ENCODE measurements around the gene DNAH2.

The DNAH2 gene

GRCh38 chr17:7701681-7702080, 15.9 kb upstream of the DNAH2 start:
- H3K4me1 ChIP-seq (ENCODE audit: low read depth, poor library complexity, severe bottlenecking) = no peaks in the 10 kb centered on the region
- H3K36me3 ChIP-seq (ENCODE audit: insufficient read depth) = no peaks in the 10 kb centered on the region
- H3K4me3 ChIP-seq (IDR thresholded peaks at IDR 0.05; ENCODE audit: insufficient read depth, low read depth, low read length) = no peak overlapping the region
- no peaks in the 10 kb centered on the region for H4K20me1 ChIP-seq (ENCODE audit: insufficient read depth)
- no peak overlapping the region for H3K4me2 ChIP-seq
- H3K79me2 ChIP-seq (ENCODE audit: insufficient read depth, low read depth) = no peaks in the 10 kb centered on the region
- no peak for TF ChIP-seq CTCF (conservative IDR thresholded peaks at IDR 0.05; ENCODE audit: low read depth, low read length)
- H3K27ac ChIP-seq = no peak overlapping the region
- H3K27me3 ChIP-seq (ENCODE audit: insufficient read depth, low read depth) = no peaks in the 10 kb centered on the region
- no peak overlapping the region for H2AFZ ChIP-seq (ENCODE audit: low read depth)
- no peak overlapping the region for H3K9ac ChIP-seq

- Histone ChIP-seq H3K79me2 (ENCODE audit: insufficient read depth, low read depth) (no peaks in the 10 kb centered on the region), H3K27ac (no peak overlapping the region), H3K4me1 (ENCODE audit: low read depth, poor library complexity, severe bottlenecking) (no peaks in the 10 kb centered on the region), H3K9ac (no peak overlapping the region), H2AFZ (ENCODE audit: low read depth) (no peak overlapping the region), H3K27me3 (ENCODE audit: insufficient read depth, low read depth) (no peaks in the 10 kb centered on the region), H3K4me3 (IDR thresholded peaks at IDR 0.05; ENCODE audit: insufficient read depth, low read depth, low read length) (no peak overlapping the region), H4K20me1 (ENCODE audit: insufficient read depth) (no peaks in the 10 kb centered on the region), H3K4me2 (no peak overlapping the region), H3K36me3 (ENCODE audit: insufficient read depth) (no peaks in the 10 kb centered on the region)
- TF ChIP-seq CTCF (conservative IDR thresholded peaks at IDR 0.05; ENCODE audit: low read depth, low read length) = no peak
Observed at GRCh38 chr17:7702776-7703175, 14.8 kb upstream of the DNAH2 start.

GRCh38 chr17:7703584-7704479, 13.7 kb upstream of the DNAH2 start:
- Histone ChIP-seq H3K4me2 (no peak overlapping the region), H3K4me1 (ENCODE audit: low read depth, poor library complexity, severe bottlenecking) (no peaks in the 10 kb centered on the region), H3K36me3 (ENCODE audit: insufficient read depth) (no peaks in the 10 kb centered on the region), H4K20me1 (ENCODE audit: insufficient read depth) (no peaks in the 10 kb centered on the region), H3K27me3 (ENCODE audit: insufficient read depth, low read depth) (no peaks in the 10 kb centered on the region), H2AFZ (ENCODE audit: low read depth) (no peak overlapping the region), H3K4me3 (IDR thresholded peaks at IDR 0.05; ENCODE audit: insufficient read depth, low read depth, low read length) (no peak overlapping the region), H3K79me2 (ENCODE audit: insufficient read depth, low read depth) (no peaks in the 10 kb centered on the region), H3K9ac (no peak overlapping the region), H3K27ac (no peak overlapping the region)
- TF ChIP-seq CTCF (conservative IDR thresholded peaks at IDR 0.05; ENCODE audit: low read depth, low read length) = no peak

- H3K4me2 ChIP-seq = no peak within 1 kb of the TSS
Observed at GRCh38 chr17:7704601-7705268, 12.8 kb upstream of the DNAH2 start, which contains the start of gene EFNB3. EFNB3 (plus strand) TSS chr17:7705202; CDS start chr17:7705599, 397 bp downstream.

More at GRCh38 chr17:7704601-7705268, 12.8 kb upstream of the DNAH2 start, which contains the start of gene EFNB3:
- H3K36me3 ChIP-seq (ENCODE audit: insufficient read depth) = no peaks in the 10 kb centered on the region
- H3K27me3 ChIP-seq (ENCODE audit: insufficient read depth, low read depth) = no peaks in the 10 kb centered on the region
- H3K27ac ChIP-seq = no peak within 1 kb of the TSS
- H3K9ac ChIP-seq = no peak within 1 kb of the TSS
- H4K20me1 ChIP-seq (ENCODE audit: insufficient read depth) = no peaks in the 10 kb centered on the region
- H3K4me3 ChIP-seq (IDR thresholded peaks at IDR 0.05; ENCODE audit: insufficient read depth, low read depth, low read length) = no peak within 1 kb of the TSS
- no peaks in the 10 kb centered on the region for H3K79me2 ChIP-seq (ENCODE audit: insufficient read depth, low read depth)
- no peak for TF ChIP-seq CTCF (conservative IDR thresholded peaks at IDR 0.05; ENCODE audit: low read depth, low read length)
- H3K4me1 ChIP-seq (ENCODE audit: low read depth, poor library complexity, severe bottlenecking) = no peaks in the 10 kb centered on the region
- H2AFZ ChIP-seq (ENCODE audit: low read depth) = no peak within 1 kb of the TSS
